ENCODE measurements around the gene IQSEC1. TPM values are rescaled to one million over a fixed set of nuclear protein-coding genes. Genes with fewer than 3 reads are reported as not detected.

The IQSEC1 gene
- total and polyA plus RNA-seq, 9 of the 15 experiments (the other 6 are each of a cell fraction or from before 2014, with no cell fraction given) = 0.56 to 39.0 (median 6.8) TPM

GRCh38 chr3:12994607-12995388 is 78.4 kb downstream of the IQSEC1 start (continued):
- TF ChIP-seq RREB1 (CRISPR knock-in tag; IDR thresholded peaks at IDR 0.05) (peak; percentile 42; the same call in 1 of the 2 replicates), FOXK2 (conservative IDR thresholded peaks at IDR 0.05 in 1 of 2, IDR thresholded peaks at IDR 0.05 in 1 of 2; ENCODE audit: low read depth in 2 of 2) (peak; percentile 34 to 63; a peak in 1 of 4 replicates), SOX6 (IDR thresholded peaks at IDR 0.05) (peak; percentile 73), ZNF408 (CRISPR knock-in tag; IDR thresholded peaks at IDR 0.05; ENCODE audit: low read depth) (no peak), ZNF780A (CRISPR knock-in tag; IDR thresholded peaks at IDR 0.05) (no peak), CEBPG (CRISPR knock-in tag; IDR thresholded peaks at IDR 0.05) (no peak), CEBPG (tag; conservative IDR thresholded peaks at IDR 0.05 in 1 of 2, IDR thresholded peaks at IDR 0.05 in 1 of 2) (no peak), FOXK1 (CRISPR knock-in tag; IDR thresholded peaks at IDR 0.05; ENCODE audit: borderline replicate concordance) (peak; percentile 96; the same call in 1 of the 2 replicates), CC2D1A (IDR thresholded peaks at IDR 0.05) (peak; percentile 51; the same call in 1 of the 2 replicates), BCLAF1 (IDR thresholded peaks at IDR 0.05; ENCODE audit: borderline replicate concordance in 1 of 2, control insufficient read depth in 1 of 2, low read depth in 2 of 2, low read length in 1 of 2) (peak in 1 of 2 experiments; percentile 83; a peak in 2 of 4 replicates), YY1 (IDR thresholded peaks at IDR 0.05; ENCODE audit: borderline replicate concordance in 1 of 3, control insufficient read depth in 1 of 3, extremely low read depth in 1 of 3, insufficient read depth in 3 of 3, insufficient read length in 1 of 3, insufficient replicate concordance in 2 of 3, low read depth in 1 of 3, low read length in 2 of 3) (peak in 2 of 3 experiments; percentile 76 to 80), AFF4 (CRISPR knock-in tag; IDR thresholded peaks at IDR 0.05) (0 out of 2 replicates have a peak, but pooled peaks have one; percentile 49)
